Glutamatergic neuron (in vitro differentiated cells): ENCODE data around the gene SCUBE1. TPM values are rescaled to one million over a fixed set of nuclear protein-coding genes. Genes with fewer than 3 reads are reported as not detected.

Experiments
- DNase-seq: peaks from one replicate; pipeline ENCODE4 v3.0.0; 2022
- H3K27ac Mint-ChIP-seq: one replicate; pipeline ENCODE4 v1.8.0; 2020; ENCODE audit warnings: mild to moderate bottlenecking, mixed read lengths, inconsistent platforms; ENCODE audit not compliant: unreplicated experiment
- H3K27me3 Mint-ChIP-seq: one replicate; pipeline ENCODE4 v1.8.0; 2020; ENCODE audit warnings: mild to moderate bottlenecking, moderate library complexity, mixed read lengths, inconsistent platforms; ENCODE audit not compliant: unreplicated experiment
- H3K36me3 Mint-ChIP-seq: one replicate; pipeline ENCODE4 v1.8.0; 2020; ENCODE audit warnings: mild to moderate bottlenecking, mixed read lengths, inconsistent platforms; ENCODE audit not compliant: unreplicated experiment
- H3K4me1 Mint-ChIP-seq: one replicate; pipeline ENCODE4 v1.8.0; 2020; ENCODE audit warnings: mild to moderate bottlenecking, low read depth, mixed read lengths, inconsistent platforms; ENCODE audit not compliant: unreplicated experiment
- H3K4me3 Mint-ChIP-seq: one replicate; pipeline ENCODE4 v1.8.0; 2020; ENCODE audit warnings: mild to moderate bottlenecking, mixed read lengths, inconsistent platforms; ENCODE audit not compliant: unreplicated experiment
- H3K9me3 Mint-ChIP-seq: one replicate; pipeline ENCODE4 v1.8.0; 2020; ENCODE audit warnings: mild to moderate bottlenecking, moderate library complexity, mixed read lengths, inconsistent platforms; ENCODE audit not compliant: unreplicated experiment
- total RNA-seq: library from RNA; stranded (reverse); fragmentation: NEBNext Ultra II Directional; extraction: Animal tissue kit (Norgen Biotek cat#: 25700); gene quantifications from one replicate; pipeline ENCODE4 v1.2.1, GENCODE V29; 2021; ENCODE audit not compliant: unreplicated experiment
- TF ChIP-seq, protein P1 (sequence below): fragments of 200-600 bp; sonication (generic); IDR thresholded peaks from one replicate; pipeline ENCODE4 v1.5.0; 2021; ENCODE audit not compliant: partially characterized antibody, unreplicated experiment

Gene SCUBE1
- total RNA-seq, 1 donor from 2014 or later: 25.8 TPM

DNA sequence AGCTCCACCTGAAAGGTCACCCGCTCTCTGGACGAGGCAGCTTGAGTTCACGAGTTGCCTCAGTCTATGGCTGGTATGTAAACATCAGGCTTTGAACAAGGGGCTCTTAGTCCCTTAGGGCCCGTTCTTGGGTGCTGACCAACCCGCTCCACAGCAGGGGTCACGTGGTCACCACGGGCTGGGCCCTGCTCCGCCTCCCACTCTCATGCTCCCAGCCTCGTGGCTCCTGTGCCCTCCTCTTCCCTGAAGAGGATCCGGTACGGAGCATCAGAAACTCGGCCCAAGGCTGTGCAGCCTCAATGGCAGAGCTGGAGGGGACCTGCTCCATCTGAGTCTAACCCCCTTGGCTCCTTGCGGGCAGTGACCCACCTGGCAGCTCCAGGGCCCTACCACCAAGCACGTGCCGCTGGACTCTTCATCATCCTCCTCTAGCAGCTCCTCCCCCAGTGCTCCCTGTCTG, 102.0 kb downstream of the SCUBE1 start:
- H3K27ac Mint-ChIP-seq: no peak overlapping the region
- H3K9me3 Mint-ChIP-seq: peaks cover 5% of the 10 kb centered on the region
- no peak for DNase-seq
- H3K4me3 Mint-ChIP-seq: no peak overlapping the region
- H3K36me3 Mint-ChIP-seq: no peaks in the 10 kb centered on the region
- H3K27me3 Mint-ChIP-seq: peaks cover 6% of the 10 kb centered on the region
- TF ChIP-seq, protein P1, sequence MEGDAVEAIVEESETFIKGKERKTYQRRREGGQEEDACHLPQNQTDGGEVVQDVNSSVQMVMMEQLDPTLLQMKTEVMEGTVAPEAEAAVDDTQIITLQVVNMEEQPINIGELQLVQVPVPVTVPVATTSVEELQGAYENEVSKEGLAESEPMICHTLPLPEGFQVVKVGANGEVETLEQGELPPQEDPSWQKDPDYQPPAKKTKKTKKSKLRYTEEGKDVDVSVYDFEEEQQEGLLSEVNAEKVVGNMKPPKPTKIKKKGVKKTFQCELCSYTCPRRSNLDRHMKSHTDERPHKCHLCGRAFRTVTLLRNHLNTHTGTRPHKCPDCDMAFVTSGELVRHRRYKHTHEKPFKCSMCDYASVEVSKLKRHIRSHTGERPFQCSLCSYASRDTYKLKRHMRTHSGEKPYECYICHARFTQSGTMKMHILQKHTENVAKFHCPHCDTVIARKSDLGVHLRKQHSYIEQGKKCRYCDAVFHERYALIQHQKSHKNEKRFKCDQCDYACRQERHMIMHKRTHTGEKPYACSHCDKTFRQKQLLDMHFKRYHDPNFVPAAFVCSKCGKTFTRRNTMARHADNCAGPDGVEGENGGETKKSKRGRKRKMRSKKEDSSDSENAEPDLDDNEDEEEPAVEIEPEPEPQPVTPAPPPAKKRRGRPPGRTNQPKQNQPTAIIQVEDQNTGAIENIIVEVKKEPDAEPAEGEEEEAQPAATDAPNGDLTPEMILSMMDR: no peak
- no peaks in the 10 kb centered on the region for H3K4me1 Mint-ChIP-seq

GRCh38 chr22:43240614-43241013, 102.6 kb downstream of the SCUBE1 start:
- TF ChIP-seq, protein P1: no peak
- peaks cover 7% of the 10 kb centered on the region for H3K27me3 Mint-ChIP-seq
- no peak overlapping the region for H3K27ac Mint-ChIP-seq
- H3K36me3 Mint-ChIP-seq: no peaks in the 10 kb centered on the region
- no peak overlapping the region for H3K4me3 Mint-ChIP-seq
- peaks cover 5% of the 10 kb centered on the region for H3K9me3 Mint-ChIP-seq
- DNase-seq: no peak
- H3K4me1 Mint-ChIP-seq: no peaks in the 10 kb centered on the region

DNA sequence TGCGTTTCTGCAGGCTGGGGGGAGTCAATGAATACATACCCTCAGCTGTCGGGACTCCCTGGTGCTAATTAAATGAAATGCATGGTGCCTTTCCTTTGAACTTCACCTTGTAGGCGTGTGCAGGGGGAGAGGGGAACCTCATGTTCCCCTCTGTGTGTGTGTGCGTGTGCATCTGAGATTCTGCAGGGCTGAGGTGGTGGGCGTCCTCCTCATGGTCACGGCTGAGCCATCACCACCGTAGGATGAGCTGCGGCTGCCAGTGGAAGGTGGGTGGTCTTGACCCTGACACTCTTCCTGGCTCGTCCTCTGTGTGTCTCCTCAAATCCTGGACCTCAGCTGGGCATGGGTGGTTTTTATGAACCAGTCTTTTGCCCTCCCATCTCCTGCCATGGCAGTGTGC, 103.2 kb downstream of the SCUBE1 start:
- no peak for DNase-seq
- Mint-ChIP-seq H3K9me3 (peaks cover 5% of the 10 kb centered on the region), H3K4me3 (no peak overlapping the region), H3K4me1 (no peaks in the 10 kb centered on the region), H3K27ac (no peak overlapping the region), H3K27me3 (peaks cover 8% of the 10 kb centered on the region), H3K36me3 (no peaks in the 10 kb centered on the region)
- TF ChIP-seq, protein P1: no peak

DNA sequence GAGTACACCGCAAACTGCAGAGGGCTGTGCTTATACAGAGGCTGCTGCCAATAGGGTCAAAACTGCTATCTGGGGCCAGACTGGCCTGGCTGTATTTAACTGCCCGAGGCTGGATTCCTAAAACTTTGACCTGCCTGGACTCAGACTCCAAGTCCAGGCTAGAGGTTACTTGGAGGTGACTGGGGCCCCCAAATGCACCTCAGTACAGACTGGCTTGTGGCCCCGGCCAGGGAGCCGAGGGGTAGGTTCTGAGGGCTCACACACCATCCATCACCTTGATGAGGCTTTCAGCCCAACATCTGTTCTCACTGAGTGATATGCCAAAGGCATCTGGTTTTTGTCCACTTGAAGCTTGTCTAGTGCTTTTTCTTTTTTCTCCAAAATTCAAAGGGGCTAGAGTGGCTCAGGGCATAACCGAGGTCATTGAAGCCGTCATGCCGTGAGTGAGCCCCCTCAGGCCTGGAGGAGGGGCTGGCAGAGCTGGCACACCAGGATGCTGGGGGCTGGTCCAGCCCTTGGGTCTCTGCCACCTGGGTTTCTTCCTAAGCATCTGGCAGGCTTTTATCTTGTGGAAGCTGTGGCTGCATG, 103.9 kb downstream of the SCUBE1 start:
- no peaks in the 10 kb centered on the region for H3K36me3 Mint-ChIP-seq

GRCh38 chr22:43238526-43239006, 104.6 kb downstream of the SCUBE1 start:
- Mint-ChIP-seq H3K27ac (no peak overlapping the region), H3K9me3 (peaks cover 3% of the 10 kb centered on the region), H3K4me3 (no peak overlapping the region), H3K27me3 (peaks cover 8% of the 10 kb centered on the region), H3K36me3 (no peaks in the 10 kb centered on the region), H3K4me1 (no peaks in the 10 kb centered on the region)
- TF ChIP-seq, protein P1: no peak
- no peak for DNase-seq

More for the DNA sequence above, 103.9 kb downstream of the SCUBE1 start:
- no peaks in the 10 kb centered on the region for H3K4me1 Mint-ChIP-seq
- DNase-seq: no peak
- no peak overlapping the region for H3K4me3 Mint-ChIP-seq
- peaks cover 4% of the 10 kb centered on the region for H3K9me3 Mint-ChIP-seq
- TF ChIP-seq, protein P1: no peak
- peaks cover 8% of the 10 kb centered on the region for H3K27me3 Mint-ChIP-seq
- H3K27ac Mint-ChIP-seq: no peak overlapping the region
